Breast epithelium (tissue), 4 donors: Measurements from ENCODE around the gene UGGT1. TPM values are rescaled to one million over a fixed set of nuclear protein-coding genes. Genes with fewer than 3 reads are reported as not detected.

ENCODE experiments used
- DNase-seq, 2 donors: peaks; one replicate each; pipeline ENCODE4 v3.0.0-alpha.2; 2019; ENCODE audit warnings: low spot score in 2 of 2
- H3K27ac ChIP-seq, 2 donors: fragments of 200-600 bp; sonication (generic) in 1 of 2; one replicate each; pipeline ENCODE4 v1.5.1; 2016 to 2019; ENCODE audit warnings: mild to moderate bottlenecking in 1 of 2
- H3K27me3 ChIP-seq, 2 donors: fragments of 200-600 bp; sonication (generic) in 1 of 2; one replicate each; pipeline versions ENCODE4 v1.5.1 to v1.6.0; 2017 to 2019; ENCODE audit warnings: control low read depth in 1 of 2, mild to moderate bottlenecking in 1 of 2
- H3K36me3 ChIP-seq: fragments of 200-600 bp; one replicate; pipeline ENCODE4 v1.5.1; 2019
- H3K4me1 ChIP-seq, 2 donors: fragments of 200-600 bp; sonication (generic); one replicate each; pipeline ENCODE4 v1.5.1; 2016 to 2019; ENCODE audit warnings: control low read depth in 1 of 2
- H3K4me3 ChIP-seq, 3 donors: fragments of 200-600 bp; sonication (generic); 1 replicate in 2 of 3; 2 replicates in 1 of 3; pipeline ENCODE4 v1.5.1; 2016 to 2019; ENCODE audit warnings: mild to moderate bottlenecking in 3 of 3, moderate library complexity in 2 of 3
- H3K9me3 ChIP-seq, 2 donors: fragments of 200-600 bp; sonication (generic) in 1 of 2; one replicate each; pipeline ENCODE4 v1.5.1; 2016 to 2019; ENCODE audit warnings: control low read depth in 1 of 2
- POLR2A ChIP-seq: fragments of 450-650 bp; IDR thresholded peaks from one replicate; pipeline ENCODE4 v1.6.1; 2016; ENCODE audit warnings: antibody characterized with exemption, mild to moderate bottlenecking, moderate library complexity
- POLR2AphosphoS5 ChIP-seq, 3 donors: sonication (generic); formaldehyde crosslinking; IDR thresholded peaks; one replicate each; pipeline ENCODE4 v1.6.1; 2017; ENCODE audit warnings: antibody characterized with exemption in 3 of 3
- intact Hi-C: fragments of 100-400 bp; cut with DNase I; formaldehyde crosslinking; loops from one replicate; pipeline ENCODE4 v1.15.1; 2023; ENCODE audit warnings: low total_unique reads
- total RNA-seq, 3 donors: library from RNA; depleted of rRNA; stranded (reverse); fragments of >200 nt; gene quantifications; one replicate each; pipeline ENCODE4 v1.1.0, GENCODE V29; 2016
- TF ChIP-seq, protein P1 (sequence below), 3 donors: fragments of 450-650 bp; IDR thresholded peaks; one replicate each; pipeline ENCODE4 v1.5.1; 2016 to 2017; ENCODE audit warnings: antibody characterized with exemption in 3 of 3, mild to moderate bottlenecking in 3 of 3, moderate library complexity in 3 of 3

Gene UGGT1
- total RNA-seq, 3 donors from 2014 or later: 46.9 to 57.7 (median 54.7) TPM

DNA sequence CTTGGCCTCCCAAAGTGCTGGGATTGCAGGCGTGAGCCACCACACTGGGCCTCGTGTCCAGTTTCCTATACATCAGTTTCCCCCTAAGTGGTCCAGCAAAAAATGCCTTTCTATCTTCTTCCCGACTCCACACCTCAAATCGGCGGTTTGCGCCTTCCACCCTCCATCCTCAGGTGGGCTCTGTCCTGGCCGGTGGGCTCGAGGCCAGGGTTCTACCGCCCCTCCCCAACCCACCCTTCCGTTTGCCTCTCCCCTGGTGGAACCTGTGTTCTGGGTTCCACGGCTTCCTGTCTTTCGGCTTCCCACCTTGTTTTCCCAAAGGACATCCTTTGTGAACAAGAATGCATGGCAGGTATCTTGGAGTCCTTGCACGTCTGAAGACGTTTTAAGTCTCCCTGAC, 123.3 kb downstream of the UGGT1 start:
- no peaks in the 10 kb centered on the region for H3K9me3 ChIP-seq
- intact Hi-C loops: no loop called here
- TF ChIP-seq POLR2AphosphoS5 (IDR thresholded peaks at IDR 0.05) (no peak), POLR2A (no peak)
- TF ChIP-seq, protein P1, sequence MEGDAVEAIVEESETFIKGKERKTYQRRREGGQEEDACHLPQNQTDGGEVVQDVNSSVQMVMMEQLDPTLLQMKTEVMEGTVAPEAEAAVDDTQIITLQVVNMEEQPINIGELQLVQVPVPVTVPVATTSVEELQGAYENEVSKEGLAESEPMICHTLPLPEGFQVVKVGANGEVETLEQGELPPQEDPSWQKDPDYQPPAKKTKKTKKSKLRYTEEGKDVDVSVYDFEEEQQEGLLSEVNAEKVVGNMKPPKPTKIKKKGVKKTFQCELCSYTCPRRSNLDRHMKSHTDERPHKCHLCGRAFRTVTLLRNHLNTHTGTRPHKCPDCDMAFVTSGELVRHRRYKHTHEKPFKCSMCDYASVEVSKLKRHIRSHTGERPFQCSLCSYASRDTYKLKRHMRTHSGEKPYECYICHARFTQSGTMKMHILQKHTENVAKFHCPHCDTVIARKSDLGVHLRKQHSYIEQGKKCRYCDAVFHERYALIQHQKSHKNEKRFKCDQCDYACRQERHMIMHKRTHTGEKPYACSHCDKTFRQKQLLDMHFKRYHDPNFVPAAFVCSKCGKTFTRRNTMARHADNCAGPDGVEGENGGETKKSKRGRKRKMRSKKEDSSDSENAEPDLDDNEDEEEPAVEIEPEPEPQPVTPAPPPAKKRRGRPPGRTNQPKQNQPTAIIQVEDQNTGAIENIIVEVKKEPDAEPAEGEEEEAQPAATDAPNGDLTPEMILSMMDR (IDR thresholded peaks at IDR 0.05): no peak
- H3K4me1 ChIP-seq: no peaks in the 10 kb centered on the region
- no peak overlapping the region for H3K4me3 ChIP-seq
- H3K27me3 ChIP-seq: no peaks in the 10 kb centered on the region
- H3K27ac ChIP-seq: no peak overlapping the region
- H3K36me3 ChIP-seq: no peaks in the 10 kb centered on the region
- no peak for DNase-seq

DNA sequence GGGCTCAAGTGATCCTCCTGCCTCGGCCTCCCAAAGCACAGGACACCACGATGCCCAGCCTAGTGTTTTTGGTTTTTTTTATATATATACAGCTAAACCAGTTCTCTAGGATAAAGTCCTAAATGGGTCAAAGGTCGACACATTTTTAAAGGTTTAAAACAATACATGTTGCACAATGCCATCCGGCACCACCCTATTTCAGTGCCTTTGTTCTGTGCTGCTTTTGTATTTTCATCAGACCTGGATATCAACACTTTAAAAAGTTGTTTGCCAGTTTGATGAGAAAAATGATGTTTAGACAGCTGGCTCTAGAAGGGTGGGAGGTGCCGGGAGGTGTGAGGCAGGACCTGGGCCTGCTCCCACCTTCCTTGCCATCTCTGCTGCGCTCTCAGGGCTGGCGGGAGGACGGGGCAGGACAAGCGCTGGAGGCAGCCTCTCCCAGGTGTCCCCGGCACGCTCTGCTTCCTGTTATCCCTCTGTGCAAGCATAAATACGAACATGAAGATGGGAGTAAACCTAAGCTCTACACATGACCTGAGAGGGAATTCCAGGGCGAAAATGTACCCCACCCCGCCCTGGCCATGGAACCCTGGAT, 124.0 kb downstream of the UGGT1 start:
- TF ChIP-seq, protein P1 (IDR thresholded peaks at IDR 0.05): no peak
- TF ChIP-seq POLR2A (no peak), POLR2AphosphoS5 (IDR thresholded peaks at IDR 0.05) (no peak)
- H3K4me3 ChIP-seq: no peak overlapping the region
- H3K36me3 ChIP-seq: no peaks in the 10 kb centered on the region
- no peak overlapping the region for H3K27ac ChIP-seq
- H3K4me1 ChIP-seq: no peaks in the 10 kb centered on the region
- no peaks in the 10 kb centered on the region for H3K27me3 ChIP-seq
- intact Hi-C loops: no loop called here
- H3K9me3 ChIP-seq: no peaks in the 10 kb centered on the region
- DNase-seq: no peak

DNA sequence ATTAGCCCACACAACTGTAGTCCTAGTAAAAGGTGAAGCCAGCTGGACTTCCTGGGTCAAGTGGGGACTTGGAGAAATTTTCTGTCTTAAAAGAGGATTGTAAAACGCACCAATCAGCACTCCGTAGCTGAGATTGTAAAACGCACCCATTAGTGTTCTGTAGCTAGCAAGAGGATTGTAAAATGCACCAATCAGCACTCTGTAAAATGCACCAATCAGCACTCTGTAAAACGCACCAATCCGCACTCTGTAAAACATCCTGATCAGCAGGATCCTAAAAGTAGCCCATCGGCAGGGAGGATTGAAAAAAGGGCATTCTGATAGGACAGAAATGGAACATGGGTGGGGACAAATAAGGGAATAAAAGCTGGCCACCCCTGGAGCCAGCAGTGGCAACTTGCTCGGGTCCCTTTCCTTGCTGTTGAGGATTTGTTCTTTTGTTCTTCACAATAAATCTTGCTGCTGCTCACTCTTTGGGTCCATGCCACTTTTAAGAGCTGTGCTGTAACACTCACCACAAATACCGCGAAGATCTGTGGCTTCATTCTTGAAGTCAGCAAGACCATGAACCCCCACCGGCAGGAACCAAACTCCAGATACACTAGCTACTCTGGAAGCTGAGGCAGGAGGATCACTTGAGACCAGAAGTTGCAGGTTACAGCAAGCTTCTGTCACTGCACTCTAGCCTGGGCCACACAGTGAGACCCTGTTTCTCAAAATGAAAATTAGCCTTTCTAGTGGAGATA, 125.1 kb downstream of the UGGT1 start:
- no peaks in the 10 kb centered on the region for H3K36me3 ChIP-seq
- H3K27me3 ChIP-seq: no peaks in the 10 kb centered on the region
- intact Hi-C loops: no loop called here
- no peak overlapping the region for H3K4me3 ChIP-seq
- DNase-seq: no peak
- no peaks in the 10 kb centered on the region for H3K4me1 ChIP-seq
- H3K27ac ChIP-seq: no peak overlapping the region
- TF ChIP-seq, protein P1 (IDR thresholded peaks at IDR 0.05): no peak
- TF ChIP-seq POLR2AphosphoS5 (IDR thresholded peaks at IDR 0.05): no peak
- no peaks in the 10 kb centered on the region for H3K9me3 ChIP-seq

DNA sequence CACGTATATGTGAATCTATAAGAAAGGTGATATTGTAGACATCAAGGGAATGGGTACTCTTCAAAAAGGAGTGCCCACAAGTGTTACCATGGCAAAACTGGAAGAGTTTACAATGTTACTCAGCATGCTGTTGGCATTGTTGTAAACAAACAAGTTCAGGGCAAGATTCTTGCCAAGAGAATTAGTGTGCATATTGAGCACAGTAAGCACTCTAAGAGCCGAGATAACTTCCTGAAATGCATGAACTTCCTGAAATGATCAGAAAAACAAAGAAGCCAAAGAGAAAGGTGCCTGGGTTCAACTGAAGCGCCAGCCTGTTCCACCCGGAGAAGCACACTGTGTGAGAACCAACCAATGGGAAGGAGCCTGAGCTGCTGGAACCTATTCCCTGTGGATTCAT, 126.7 kb downstream of the UGGT1 start:
- no peak for DNase-seq
- Histone ChIP-seq H3K4me3 (no peak overlapping the region), H3K27ac (no peak overlapping the region), H3K4me1 (no peaks in the 10 kb centered on the region), H3K9me3 (no peaks in the 10 kb centered on the region), H3K36me3 (no peaks in the 10 kb centered on the region), H3K27me3 (no peaks in the 10 kb centered on the region)
- intact Hi-C loops: no loop called here
- TF ChIP-seq POLR2A (no peak), POLR2AphosphoS5 (IDR thresholded peaks at IDR 0.05) (no peak)
- TF ChIP-seq, protein P1 (IDR thresholded peaks at IDR 0.05): no peak

DNA sequence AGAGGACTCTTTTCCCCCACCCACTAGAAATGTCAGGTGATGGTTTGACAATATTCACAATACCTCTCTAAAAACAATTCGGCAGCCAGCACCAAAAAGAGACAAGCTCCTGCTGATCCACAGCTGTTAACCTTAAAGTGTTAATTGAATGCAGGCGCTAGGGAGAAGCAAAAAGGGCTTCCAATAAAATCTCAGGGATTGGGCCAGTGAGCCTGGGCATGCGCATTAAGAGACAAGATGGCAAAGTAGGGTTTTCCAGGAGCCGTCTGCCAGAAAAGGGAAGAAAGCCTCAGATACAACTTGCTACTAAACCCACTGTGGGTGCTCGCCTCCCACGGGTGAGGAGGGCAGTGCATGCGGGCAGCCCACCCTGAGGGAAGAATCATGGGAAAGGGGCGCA, 128.9 kb downstream of the UGGT1 start:
- intact Hi-C loops: loop anchor here (5.0 kb wide), 1 partner anchor 1387 kb away; no protein-coding TSS in a partner anchor
- H3K27ac ChIP-seq: no peak overlapping the region
- no peak for DNase-seq
- no peaks in the 10 kb centered on the region for H3K36me3 ChIP-seq
- H3K4me1 ChIP-seq: no peaks in the 10 kb centered on the region
- no peaks in the 10 kb centered on the region for H3K9me3 ChIP-seq
- no peaks in the 10 kb centered on the region for H3K27me3 ChIP-seq
- TF ChIP-seq, protein P1 (IDR thresholded peaks at IDR 0.05): no peak
- TF ChIP-seq POLR2A (no peak), POLR2AphosphoS5 (IDR thresholded peaks at IDR 0.05) (no peak)
- H3K4me3 ChIP-seq: no peak overlapping the region
